Neuronal stem cell (in vitro differentiated cells): ENCODE measurements around the gene ST6GAL1.

Experiments
- DNase-seq: peaks from one replicate; pipeline ENCODE4 v3.0.0-alpha.2; 2013; ENCODE audit warnings: low spot score
- H2AFZ ChIP-seq: one replicate; pipeline ENCODE4 v1.6.1; 2013; ENCODE audit warnings: mild to moderate bottlenecking, low read length, inconsistent platforms
- H2AK5ac ChIP-seq: 2 replicates; pipeline ENCODE4 v1.6.1; 2013; ENCODE audit warnings: low read depth, mild to moderate bottlenecking, inconsistent platforms, low read length, moderate library complexity, mixed read lengths
- H2BK120ac ChIP-seq: 2 replicates; pipeline ENCODE4 v1.6.1; 2013; ENCODE audit warnings: low read depth, mild to moderate bottlenecking, inconsistent platforms, low read length, moderate library complexity, mixed read lengths
- H2BK12ac ChIP-seq: one replicate; pipeline ENCODE4 v1.6.1; 2013; ENCODE audit warnings: low read length, inconsistent platforms
- H2BK15ac ChIP-seq: 2 replicates; pipeline ENCODE4 v1.6.1; 2013; ENCODE audit warnings: mild to moderate bottlenecking, low read length, inconsistent platforms, mixed read lengths
- H2BK5ac ChIP-seq: one replicate; pipeline ENCODE4 v1.6.1; 2013; ENCODE audit warnings: inconsistent platforms, mild to moderate bottlenecking, low read length, moderate library complexity
- H3K14ac ChIP-seq: one replicate; pipeline ENCODE4 v1.6.1; 2013; ENCODE audit warnings: low read length, inconsistent platforms
- H3K18ac ChIP-seq: 2 replicates; pipeline ENCODE4 v1.6.1; 2013; ENCODE audit warnings: low read length, inconsistent platforms
- H3K23ac ChIP-seq: 2 replicates; pipeline ENCODE4 v1.6.1; 2013; ENCODE audit warnings: low read depth, mild to moderate bottlenecking, mixed read lengths, low read length, inconsistent platforms; ENCODE audit not compliant: poor library complexity
- H3K27ac ChIP-seq: replicated peaks from 3 replicates; pipeline ENCODE4 v1.5.1; 2013; ENCODE audit warnings: low read length, inconsistent platforms
- H3K27me3 ChIP-seq, 3 experiments: 2 replicates each; pipeline ENCODE4 v1.6.1; 2013; ENCODE audit warnings: low read length in 3 of 3, mild to moderate bottlenecking in 2 of 3, inconsistent platforms in 1 of 3, low read depth in 1 of 3, mixed read lengths in 1 of 3, moderate library complexity in 1 of 3; ENCODE audit not compliant: control insufficient read depth in 3 of 3, insufficient read depth in 3 of 3
- H3K36me3 ChIP-seq, 2 donors: replicated peaks in 1 of 2; 2 replicates each; pipeline ENCODE4 v1.6.1; 2013; ENCODE audit warnings: low read length in 2 of 2; ENCODE audit not compliant: control insufficient read depth in 2 of 2, insufficient read depth in 2 of 2
- H3K4ac ChIP-seq: 2 replicates; pipeline ENCODE4 v1.6.1; 2013; ENCODE audit warnings: inconsistent platforms, mild to moderate bottlenecking, low read length, moderate library complexity
- H3K4me1 ChIP-seq, 2 donors: 1 replicate in 1 of 2; 2 replicates in 1 of 2; pipeline ENCODE4 v1.6.1; 2013; ENCODE audit warnings: low read length in 2 of 2, low read depth in 1 of 2; ENCODE audit not compliant: control insufficient read depth in 2 of 2, insufficient read depth in 1 of 2
- H3K4me2 ChIP-seq: one replicate; pipeline ENCODE4 v1.6.1; 2013; ENCODE audit warnings: mild to moderate bottlenecking, low read length, inconsistent platforms; ENCODE audit not compliant: insufficient read depth, poor library complexity, severe bottlenecking
- H3K4me3 ChIP-seq, 2 donors: 2 replicates each; pipeline ENCODE4 v1.5.1; 2013; ENCODE audit warnings: low read length in 2 of 2, mild to moderate bottlenecking in 2 of 2, inconsistent platforms in 1 of 2, moderate library complexity in 1 of 2
- H3K79me1 ChIP-seq: one replicate; pipeline ENCODE4 v1.6.1; 2013; ENCODE audit warnings: low read depth, mild to moderate bottlenecking, inconsistent platforms, low read length, moderate library complexity
- H3K9ac ChIP-seq: one replicate; pipeline ENCODE4 v1.6.1; 2013; ENCODE audit warnings: mild to moderate bottlenecking, low read depth, low read length, inconsistent platforms; ENCODE audit not compliant: poor library complexity
- H3K9me3 ChIP-seq, 2 donors: replicated peaks in 1 of 2; 2 replicates each; pipeline versions ENCODE3 to v1.6.1; 2013; ENCODE audit warnings: low read length in 2 of 2, mild to moderate bottlenecking in 2 of 2, inconsistent platforms in 1 of 2, low read depth in 1 of 2, mixed read lengths in 1 of 2, moderate library complexity in 1 of 2; ENCODE audit not compliant: control insufficient read depth in 2 of 2, insufficient read depth in 1 of 2
- H4K8ac ChIP-seq: one replicate; pipeline ENCODE4 v1.6.1; 2013; ENCODE audit warnings: low read depth, mild to moderate bottlenecking, inconsistent platforms, low read length, moderate library complexity
- H4K91ac ChIP-seq: one replicate; pipeline ENCODE4 v1.6.1; 2013; ENCODE audit warnings: low read length, low read depth, mild to moderate bottlenecking, inconsistent platforms; ENCODE audit not compliant: poor library complexity
- WGBS, 2 donors: extraction: QIAGEN DNeasy Blood & Tissue Kit; methylation state at CpG; one replicate each; pipeline ENCODE4 v1.1.7; 2013; ENCODE audit warnings: missing lambda C conversion rate in 2 of 2, mixed read lengths in 1 of 2; ENCODE audit not compliant: insufficient read length in 2 of 2, insufficient replicate concordance in 1 of 2; ENCODE audit errors: extremely low coverage in 2 of 2; 5-methylcytosine and 5-hydroxymethylcytosine counted together

The ST6GAL1 gene

GRCh38 chr3:186955898-186956696 lies 25.8 kb downstream of the ST6GAL1 start:
- H2BK12ac ChIP-seq = no peak overlapping the region
- H3K4me3 ChIP-seq = no peak overlapping the region
- no peak overlapping the region for H3K9ac ChIP-seq
- no peak overlapping the region for H3K27ac ChIP-seq
- no peak overlapping the region for H3K23ac ChIP-seq
- no peaks in the 10 kb centered on the region for H3K27me3 ChIP-seq
- no peak overlapping the region for H3K14ac ChIP-seq
- H2BK120ac ChIP-seq = no peak overlapping the region
- no peak overlapping the region for H4K91ac ChIP-seq
- H3K79me1 ChIP-seq = no peaks in the 10 kb centered on the region
- no peak overlapping the region for H2BK5ac ChIP-seq
- peaks cover 0 to 1% of the 10 kb centered on the region in 2 donors for H3K36me3 ChIP-seq
- no peak overlapping the region for H3K18ac ChIP-seq
- H2AK5ac ChIP-seq = no peak overlapping the region
- no peak overlapping the region for H2AFZ ChIP-seq
- no peak overlapping the region for H3K4ac ChIP-seq
- H2BK15ac ChIP-seq = no peak overlapping the region
- H3K9me3 ChIP-seq = peaks cover 0 to 2% of the 10 kb centered on the region in 2 donors
- WGBS, 2 donors = no CpG with 5 or more reads among the region's 9 CpGs
- no peak overlapping the region for H4K8ac ChIP-seq
- H3K4me2 ChIP-seq = no peak overlapping the region
- no peak for DNase-seq
- H3K4me1 ChIP-seq = no peaks in the 10 kb centered on the region

- Histone ChIP-seq H3K4me2 (no peak overlapping the region), H4K8ac (no peak overlapping the region), H2BK120ac (no peak overlapping the region), H3K18ac (no peak overlapping the region), H3K23ac (no peak overlapping the region), H3K4me3 (no peak overlapping the region), H2BK5ac (no peak overlapping the region), H3K9me3 (no peaks in the 10 kb centered on the region), H2AFZ (no peak overlapping the region), H3K4ac (no peak overlapping the region), H3K4me1 (peaks cover 3 to 6% of the 10 kb centered on the region in 2 donors), H3K27ac (no peak overlapping the region), H2AK5ac (no peak overlapping the region), H2BK12ac (no peak overlapping the region), H3K36me3 (no peaks in the 10 kb centered on the region), H3K27me3 (no peaks in the 10 kb centered on the region), H3K9ac (no peak overlapping the region), H3K79me1 (no peaks in the 10 kb centered on the region), H2BK15ac (no peak overlapping the region), H3K14ac (no peak overlapping the region), H4K91ac (no peak overlapping the region)
- DNase-seq = no peak
- WGBS, 2 donors = no CpG with 5 or more reads among the region's 3 CpGs
Observed at GRCh38 chr3:186959029-186959624, 28.8 kb downstream of the ST6GAL1 start.

GRCh38 chr3:186960347-186960746 lies 30.0 kb downstream of the ST6GAL1 start:
- Histone ChIP-seq H3K9me3 (no peaks in the 10 kb centered on the region), H3K18ac (no peak overlapping the region), H3K36me3 (no peaks in the 10 kb centered on the region), H4K8ac (no peak overlapping the region), H3K4me2 (no peak overlapping the region), H3K27me3 (no peaks in the 10 kb centered on the region), H2BK12ac (no peak overlapping the region), H4K91ac (no peak overlapping the region), H3K4me3 (no peak overlapping the region), H2AK5ac (no peak overlapping the region), H2BK15ac (no peak overlapping the region), H3K14ac (no peak overlapping the region), H3K23ac (no peak overlapping the region), H3K4ac (no peak overlapping the region), H3K79me1 (no peaks in the 10 kb centered on the region), H2BK120ac (no peak overlapping the region), H2BK5ac (no peak overlapping the region), H2AFZ (no peak overlapping the region), H3K27ac (no peak overlapping the region), H3K9ac (no peak overlapping the region), H3K4me1 (peaks cover 3 to 10% of the 10 kb centered on the region in 2 donors)
- DNase-seq = no peak
- no CpG with 5 or more reads among the region's 4 CpGs for WGBS, 2 donors

- no peak overlapping the region for H2AK5ac ChIP-seq
- no peak overlapping the region for H3K18ac ChIP-seq
- H3K4me1 ChIP-seq = peaks cover 6 to 13% of the 10 kb centered on the region in 2 donors
- H3K27ac ChIP-seq = no peak overlapping the region
- H2BK120ac ChIP-seq = no peak overlapping the region
- no peak overlapping the region for H2BK5ac ChIP-seq
- no peak overlapping the region for H3K4me3 ChIP-seq
- H3K9ac ChIP-seq = no peak overlapping the region
- no peak overlapping the region for H2BK12ac ChIP-seq
- no peak overlapping the region for H3K14ac ChIP-seq
- H3K79me1 ChIP-seq = no peaks in the 10 kb centered on the region
- H3K4me2 ChIP-seq = no peak overlapping the region
- no peaks in the 10 kb centered on the region for H3K9me3 ChIP-seq
- no CpG with 5 or more reads among the region's 1 CpG for WGBS, 2 donors
- no peak overlapping the region for H4K8ac ChIP-seq
- no peak overlapping the region for H2BK15ac ChIP-seq
- no peak for DNase-seq
- no peak overlapping the region for H3K23ac ChIP-seq
- no peaks in the 10 kb centered on the region for H3K27me3 ChIP-seq
- H2AFZ ChIP-seq = no peak overlapping the region
- no peak overlapping the region for H3K4ac ChIP-seq
- H3K36me3 ChIP-seq = no peaks in the 10 kb centered on the region
- no peak overlapping the region for H4K91ac ChIP-seq
Observed at GRCh38 chr3:186962445-186962844, 32.1 kb downstream of the ST6GAL1 start.
